Measurements from ENCODE around the gene ARHGEF37.

- TF ChIP-seq CTCF (IDR thresholded peaks at IDR 0.05; ENCODE audit: borderline replicate concordance, extremely low read depth, low read length, poor library complexity, severe bottlenecking) (no peak), EZH2 (IDR thresholded peaks at IDR 0.05; ENCODE audit: borderline replicate concordance, low read depth, low read length, severe bottlenecking) (no peak)
Observed at GRCh38 chr5:149567226-149567625, 14.1 kb upstream of the ARHGEF37 start.

Data from DND-41 (cell line).